Jurkat, Clone E6-1 (cell line): ENCODE results near the gene SYNDIG1.

Experiments
- DNase-seq: peaks from one replicate; pipeline ENCODE4 v3.0.0-alpha.2; 2011; ENCODE audit warnings: low read depth, low spot score
- H3K4me3 ChIP-seq: 2 replicates; pipeline ENCODE4 v1.5.1; 2011; ENCODE audit warnings: mild to moderate bottlenecking, low read length, control low read depth, moderate library complexity

SYNDIG1 gene

DNA sequence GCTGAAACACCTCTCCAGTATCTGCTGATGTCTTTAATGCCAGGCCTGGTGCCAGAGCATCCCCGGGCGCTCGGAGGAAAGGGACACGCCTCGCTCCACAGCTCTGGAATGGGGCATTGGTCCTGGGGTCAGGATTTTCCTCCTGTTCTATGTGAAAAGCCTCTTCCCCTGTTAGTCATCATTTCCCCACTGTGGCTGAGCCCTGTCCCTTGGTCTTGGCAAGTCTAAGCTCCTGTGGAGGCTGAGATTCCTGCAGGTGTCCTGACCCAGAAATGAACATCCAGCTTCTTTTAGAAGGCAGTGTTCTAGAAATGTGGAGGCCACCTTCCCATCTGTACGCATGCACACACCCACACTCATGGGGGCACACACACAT is 19.4 kb downstream of the SYNDIG1 start:
- DNase-seq = no peak
- no peak overlapping the region for H3K4me3 ChIP-seq

DNA sequence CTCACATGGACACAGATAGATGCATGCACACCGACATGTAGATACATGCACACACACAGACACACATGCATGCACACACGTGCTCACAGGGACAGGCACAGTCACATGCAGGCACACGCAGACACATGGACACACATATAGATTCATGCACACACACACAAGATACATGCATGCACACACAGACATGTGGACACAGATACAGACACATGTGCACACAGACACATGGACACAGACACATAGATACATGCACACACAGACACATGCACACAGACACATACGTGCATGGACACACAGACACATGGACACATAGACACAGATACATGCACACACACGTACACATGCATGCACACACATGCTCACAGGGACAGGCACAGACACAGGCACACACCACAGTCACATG is 19.8 kb downstream of the SYNDIG1 start:
- no peak for DNase-seq
- no peak overlapping the region for H3K4me3 ChIP-seq

DNA sequence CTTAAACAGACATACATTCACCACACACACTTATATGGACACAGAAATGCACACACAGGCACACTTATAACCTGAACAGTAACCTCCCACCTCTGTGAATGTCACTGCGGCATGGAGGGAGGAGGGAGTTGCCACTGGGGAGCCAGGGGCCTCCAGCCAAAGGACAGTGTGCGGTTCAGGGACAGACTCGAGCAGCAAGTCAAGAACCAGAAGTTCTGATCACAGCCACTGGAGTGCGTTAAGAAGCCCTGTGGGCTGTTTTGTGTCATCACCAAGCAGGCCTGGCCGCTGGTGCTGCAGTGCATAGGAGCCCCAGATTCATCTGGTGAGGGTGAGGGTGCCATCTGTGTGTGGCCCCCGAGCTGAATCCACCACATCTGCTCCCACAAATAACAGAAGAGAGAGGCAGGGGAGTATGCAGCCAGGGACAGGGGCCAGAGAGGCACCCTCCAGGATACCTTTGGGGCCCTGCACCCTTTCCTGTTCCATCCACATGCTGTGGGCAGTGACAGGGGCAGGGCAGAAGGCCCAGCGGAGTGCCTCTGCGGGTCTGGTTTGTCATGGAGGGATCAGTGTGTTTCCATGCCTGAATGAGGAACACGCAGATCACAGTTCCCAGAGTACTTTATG is 20.3 kb downstream of the SYNDIG1 start:
- no peak for DNase-seq
- no peak overlapping the region for H3K4me3 ChIP-seq

DNA sequence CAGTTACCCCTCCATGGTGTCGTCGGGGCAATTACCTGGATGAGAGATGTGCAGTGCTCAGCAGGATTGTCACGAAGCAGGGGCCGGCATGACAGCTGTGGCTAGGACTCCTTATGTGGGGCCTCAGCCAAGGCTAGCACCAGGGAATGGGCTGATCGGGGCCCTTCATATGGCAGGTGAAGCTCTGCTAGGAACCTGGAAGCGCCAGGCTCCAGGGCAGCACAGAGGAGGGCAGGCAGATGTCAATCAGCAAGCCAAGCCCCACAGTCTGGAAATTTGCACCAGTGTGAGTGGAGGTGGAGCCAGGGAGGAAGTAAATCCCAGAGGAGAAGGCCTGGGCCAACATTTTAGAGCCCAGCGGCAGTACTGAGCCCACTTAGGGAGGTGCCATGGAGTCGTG is 21.2 kb downstream of the SYNDIG1 start:
- DNase-seq = no peak
- no peak overlapping the region for H3K4me3 ChIP-seq

DNA sequence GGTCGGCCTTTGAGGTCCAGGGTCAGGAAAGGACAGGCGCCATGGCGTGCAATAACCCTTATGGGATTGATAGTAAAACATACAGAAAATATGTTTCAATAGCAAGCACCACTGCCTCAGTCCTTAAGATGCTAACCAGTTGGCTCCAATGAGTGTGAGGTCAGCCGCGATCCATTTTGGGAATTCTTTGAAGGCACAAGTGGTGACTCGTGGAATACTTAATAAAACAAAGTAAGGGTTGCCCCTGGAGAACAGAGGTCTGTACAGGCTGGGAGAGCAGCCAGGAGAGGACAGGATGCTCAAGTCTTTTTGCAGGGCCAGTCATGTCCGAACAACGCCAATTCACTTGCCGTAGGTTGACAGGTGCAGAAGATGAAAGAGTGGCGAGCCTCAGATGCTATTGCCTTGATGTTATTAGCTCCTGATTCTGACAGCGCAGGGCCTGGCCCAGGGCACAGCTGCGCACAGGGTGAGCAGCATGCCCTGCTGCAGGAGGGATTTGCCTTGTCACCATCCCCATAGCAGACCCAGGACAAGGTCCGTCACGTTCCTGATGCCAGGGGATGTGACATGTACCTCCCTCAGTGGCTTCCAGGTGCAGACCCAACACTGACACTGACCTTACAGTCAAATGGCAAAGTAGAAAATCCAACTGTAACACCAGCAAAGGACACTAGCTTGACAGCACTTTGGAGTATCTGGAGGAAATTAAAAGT is 21.8 kb downstream of the SYNDIG1 start:
- no peak for DNase-seq

DNA sequence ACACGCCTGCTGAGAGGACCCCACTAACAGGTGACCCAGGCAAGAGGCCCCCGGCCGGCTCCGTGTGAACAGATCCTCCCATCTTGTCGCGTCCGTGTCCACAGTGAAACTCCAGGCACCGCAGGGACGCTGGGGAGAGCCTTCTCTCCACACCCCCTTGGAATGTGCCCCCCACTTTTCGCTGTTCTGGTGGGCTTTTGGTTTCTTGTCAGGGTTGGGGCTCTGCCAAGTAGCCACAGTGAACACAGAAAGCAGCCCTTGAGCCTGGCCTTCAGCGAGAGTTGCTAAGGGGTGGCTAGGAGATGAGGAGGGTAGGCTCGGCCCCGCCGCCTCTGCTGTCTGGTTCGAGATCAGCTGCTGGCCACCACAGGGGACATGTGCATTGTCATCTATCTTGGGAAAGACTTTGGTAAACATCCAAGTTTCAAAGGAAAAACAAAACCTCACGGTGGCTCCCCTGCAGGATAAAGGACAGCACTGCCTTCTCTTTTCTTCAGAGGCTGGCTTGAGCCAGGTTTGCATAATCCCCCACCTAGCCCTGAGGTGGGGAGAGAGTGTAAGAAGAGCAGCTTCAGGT is 22.7 kb downstream of the SYNDIG1 start:
- H3K4me3 ChIP-seq = no peak overlapping the region
- no peak for DNase-seq

More for the DNA sequence above, 21.8 kb downstream of the SYNDIG1 start:
- H3K4me3 ChIP-seq = no peak overlapping the region

DNA sequence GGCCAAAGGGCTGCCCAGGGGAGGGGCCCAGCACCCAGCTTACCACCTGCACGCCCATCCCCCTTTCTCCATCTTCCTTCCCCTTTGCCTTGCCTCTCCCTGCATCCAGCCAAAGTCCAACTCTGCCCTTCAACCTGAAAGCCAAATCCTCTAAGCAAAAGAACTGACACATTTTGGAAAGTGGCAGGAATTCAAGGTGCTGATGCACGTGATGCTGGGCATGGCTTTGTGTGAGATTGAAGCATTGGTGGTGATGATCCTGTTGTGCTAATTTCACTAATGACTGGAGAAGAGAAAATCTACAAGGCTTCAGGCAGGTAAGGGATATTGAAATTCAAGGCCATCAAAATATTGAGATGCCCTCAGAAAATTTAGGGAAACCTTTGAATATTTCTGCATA is 23.3 kb downstream of the SYNDIG1 start:
- DNase-seq = no peak
- no peak overlapping the region for H3K4me3 ChIP-seq

DNA sequence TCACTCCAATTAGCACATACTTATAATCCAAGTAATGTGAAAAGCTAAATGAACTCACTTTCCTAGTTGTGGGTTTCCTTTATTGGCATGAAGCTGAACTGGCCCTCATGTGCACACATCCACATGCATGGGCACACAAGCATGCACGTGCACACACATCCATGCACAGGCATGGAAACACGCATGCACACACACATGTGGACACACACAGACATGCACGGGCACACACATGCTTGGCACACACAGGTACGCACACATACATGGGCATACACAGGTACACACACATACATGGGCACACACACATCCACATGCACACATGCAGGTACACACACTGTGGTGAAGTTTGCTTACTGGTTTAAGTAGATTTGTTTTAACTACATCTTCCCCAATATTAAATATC is 23.8 kb downstream of the SYNDIG1 start:
- H3K4me3 ChIP-seq = no peak overlapping the region
- no peak for DNase-seq

DNA sequence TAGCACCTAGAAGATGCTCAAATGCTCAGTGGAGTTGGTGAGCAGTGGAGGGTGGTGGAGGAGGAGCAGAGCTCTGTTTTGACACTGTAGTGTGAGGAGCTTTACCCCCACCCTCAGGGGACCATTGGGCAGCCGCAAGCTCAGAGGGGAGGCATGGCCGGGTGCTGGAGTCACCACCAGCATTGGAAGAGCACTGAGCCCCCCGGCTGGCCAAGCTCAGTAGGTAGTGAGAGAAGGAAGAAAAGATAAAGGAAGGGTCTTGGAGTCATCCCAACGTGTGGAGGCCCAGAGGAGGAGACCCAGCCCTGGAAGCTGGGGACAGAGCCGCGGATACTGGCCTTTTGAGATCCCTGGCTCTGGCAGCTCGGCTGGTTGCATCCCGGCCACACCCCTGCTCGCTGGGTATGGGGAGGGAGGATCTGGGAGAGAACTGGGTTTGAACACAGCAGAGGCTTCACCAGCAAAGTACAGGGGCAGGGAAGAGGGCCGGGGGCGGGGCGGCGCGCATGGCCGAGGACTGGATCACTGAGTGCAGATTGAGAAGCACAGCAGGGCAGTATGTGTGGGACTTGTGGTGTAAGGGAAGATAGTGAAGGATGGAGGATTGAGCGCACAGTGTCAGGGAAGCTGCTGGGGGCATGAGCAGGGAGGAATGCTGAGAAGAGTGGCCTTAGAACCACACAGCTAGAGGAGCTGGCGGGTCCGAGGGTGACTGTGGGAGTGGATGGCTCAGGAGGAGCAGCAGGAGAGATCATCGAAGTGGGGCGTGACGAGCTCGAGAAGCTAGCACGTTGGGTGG is 24.4 kb downstream of the SYNDIG1 start:
- H3K4me3 ChIP-seq = no peak overlapping the region
- no peak for DNase-seq

DNA sequence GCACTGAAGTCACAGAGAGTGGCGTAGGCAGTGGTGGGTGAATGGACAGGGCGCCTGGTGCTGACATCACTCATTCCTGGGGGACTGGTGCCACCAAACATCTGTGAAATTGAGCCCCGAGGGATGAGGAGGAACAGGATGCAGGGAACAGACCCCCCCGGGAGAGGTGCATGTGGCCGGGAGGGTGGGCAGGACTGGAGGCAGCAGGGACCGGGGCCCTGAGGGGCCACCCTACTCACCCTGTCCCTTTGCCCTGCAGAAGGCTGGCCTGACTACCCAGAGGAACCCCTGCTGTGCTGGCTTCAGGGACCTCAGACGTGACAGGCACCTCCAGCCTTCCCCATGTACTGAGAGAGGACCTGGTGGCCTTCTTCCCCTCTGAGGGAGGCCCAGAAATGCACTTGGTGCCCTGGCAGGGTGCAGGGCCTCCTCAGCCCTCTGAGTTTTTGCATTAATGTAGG is 25.1 kb downstream of the SYNDIG1 start:
- H3K4me3 ChIP-seq = no peak overlapping the region
- no peak for DNase-seq

DNA sequence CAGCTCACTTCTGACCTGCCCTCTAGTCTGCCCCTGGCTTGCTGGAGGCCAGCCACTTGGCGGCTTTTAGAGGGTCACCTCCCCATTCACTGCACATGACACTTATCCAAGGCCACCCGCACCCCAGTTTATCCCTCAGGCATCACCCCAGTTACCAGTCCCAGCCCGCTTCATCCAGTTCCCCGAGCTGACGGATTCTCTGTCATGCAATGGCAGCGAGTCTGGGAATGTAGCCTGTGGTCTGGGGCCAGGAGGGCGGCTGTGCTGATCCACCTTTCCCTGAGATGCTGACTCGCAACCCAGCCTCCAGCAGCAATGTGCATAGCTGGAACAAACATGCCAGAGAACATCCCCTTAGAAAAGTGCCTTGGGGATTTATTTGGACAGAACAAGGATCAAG is 25.8 kb downstream of the SYNDIG1 start:
- no peak for DNase-seq
- H3K4me3 ChIP-seq = no peak overlapping the region

DNA sequence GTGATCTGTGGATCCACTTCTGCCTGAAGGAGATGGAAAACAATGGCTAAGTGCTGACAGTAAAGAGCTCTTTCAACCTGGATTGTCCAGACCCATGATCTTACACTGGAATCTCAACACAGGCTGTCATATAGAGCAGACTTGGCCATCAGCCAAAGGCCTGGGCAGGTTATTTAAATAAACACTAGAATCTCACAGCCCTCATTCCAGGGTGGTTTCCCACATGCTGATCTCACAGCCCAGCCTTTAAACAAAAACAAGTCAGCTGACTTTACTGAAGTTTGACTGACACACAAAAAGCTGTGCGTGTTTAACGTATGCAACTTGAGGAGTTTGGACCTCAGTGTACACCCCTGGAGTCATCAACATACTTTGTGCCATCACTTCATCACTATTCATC is 28.4 kb downstream of the SYNDIG1 start:
- no peak for DNase-seq
- no peak overlapping the region for H3K4me3 ChIP-seq

DNA sequence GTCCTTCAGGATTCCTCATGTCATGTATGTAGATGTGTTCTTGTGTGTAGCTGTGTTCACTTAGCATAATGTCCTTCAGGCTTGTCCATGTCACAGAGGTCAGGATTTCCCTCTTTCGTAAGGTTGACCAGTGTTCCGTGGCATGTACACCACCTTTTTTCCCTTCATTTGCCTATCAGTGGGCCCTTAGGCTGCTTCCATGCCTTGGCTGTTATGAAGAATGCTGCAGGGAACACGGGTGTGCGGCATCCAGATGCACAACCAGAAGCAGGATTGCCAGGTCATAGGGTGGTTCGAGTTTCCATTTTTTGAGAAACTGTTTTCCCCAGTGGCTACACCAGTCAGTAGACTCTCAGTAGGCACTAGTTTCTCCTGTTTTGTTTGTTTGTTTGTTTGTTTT is 29.2 kb downstream of the SYNDIG1 start:
- H3K4me3 ChIP-seq = no peak overlapping the region
- no peak for DNase-seq

DNA sequence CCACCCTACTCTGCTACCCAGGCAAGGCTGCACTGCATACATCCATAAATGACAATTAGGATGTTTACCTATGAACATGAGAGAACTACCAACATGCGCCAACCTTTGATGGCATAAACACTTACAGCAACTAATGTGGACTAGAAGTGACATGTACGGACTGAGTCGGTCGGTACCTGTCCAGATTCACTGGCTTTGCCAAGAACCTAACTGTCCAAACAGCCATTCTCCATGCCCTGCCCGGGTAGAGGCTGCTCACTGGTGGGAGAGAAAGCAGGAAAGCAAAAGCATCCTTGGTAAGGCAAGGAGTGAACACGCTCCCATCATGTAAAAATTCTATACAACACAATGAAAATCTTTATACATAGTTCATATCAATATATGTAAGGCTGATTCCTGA is 30.0 kb downstream of the SYNDIG1 start:
- no peak for DNase-seq
- no peak overlapping the region for H3K4me3 ChIP-seq

DNA sequence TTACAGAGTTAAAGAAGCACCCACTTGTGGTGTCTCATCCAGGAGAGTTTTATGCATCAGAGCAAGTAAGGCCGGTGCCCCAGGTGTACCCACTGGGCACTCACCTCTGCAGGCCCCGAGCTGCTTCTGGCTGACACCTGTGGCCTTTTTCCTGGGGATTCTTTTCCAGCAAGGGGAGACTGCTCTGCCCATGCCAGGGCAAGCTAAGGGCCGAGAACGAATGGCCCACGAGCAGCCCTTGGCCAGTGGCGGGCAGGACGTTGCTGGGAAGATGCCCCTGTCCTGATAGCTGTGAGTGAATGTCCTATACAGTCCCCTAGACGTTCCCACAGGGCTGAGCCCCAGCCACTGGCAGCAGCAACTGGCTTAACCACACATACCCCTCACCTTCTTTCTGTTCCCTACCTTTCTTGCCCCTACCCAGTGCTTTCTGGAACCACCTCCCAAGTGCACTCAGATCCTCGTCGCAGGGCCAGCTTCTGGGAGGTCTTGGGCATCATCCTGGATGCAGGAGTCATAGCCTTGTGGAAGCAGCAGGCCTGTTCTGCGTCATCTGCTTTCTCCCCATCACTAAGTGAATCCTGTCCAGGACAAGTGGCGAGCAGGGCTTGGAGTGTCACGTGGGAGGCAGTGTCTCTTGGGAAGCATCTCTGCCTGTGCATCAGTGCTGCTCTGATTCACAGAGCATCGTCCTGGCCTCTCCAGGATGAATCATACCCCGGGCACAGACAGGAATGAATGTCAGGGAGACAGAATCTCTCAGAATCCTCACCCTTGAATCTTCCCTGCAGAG is 32.5 kb downstream of the SYNDIG1 start:
- H3K4me3 ChIP-seq = no peak overlapping the region
- DNase-seq = no peak

DNA sequence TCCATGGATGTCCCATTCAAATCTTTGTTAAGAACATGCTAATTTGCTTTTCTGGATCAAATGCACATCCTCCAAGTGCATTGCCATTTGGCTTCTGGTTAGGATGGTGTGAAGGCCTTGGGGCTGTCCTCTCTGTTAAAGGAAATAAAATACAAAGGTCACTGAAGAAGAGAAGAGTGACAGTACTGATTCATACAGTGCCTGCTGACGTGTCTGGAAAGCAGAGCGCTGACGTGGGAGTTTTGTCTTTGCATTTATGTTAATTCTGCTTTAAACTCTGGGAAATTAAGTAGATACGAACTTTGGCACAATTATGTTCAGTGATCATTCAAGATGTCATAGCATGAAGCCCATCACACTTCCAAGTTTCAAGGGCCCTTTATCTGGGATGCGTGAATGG is 33.2 kb downstream of the SYNDIG1 start:
- no peak overlapping the region for H3K4me3 ChIP-seq
- no peak for DNase-seq

DNA sequence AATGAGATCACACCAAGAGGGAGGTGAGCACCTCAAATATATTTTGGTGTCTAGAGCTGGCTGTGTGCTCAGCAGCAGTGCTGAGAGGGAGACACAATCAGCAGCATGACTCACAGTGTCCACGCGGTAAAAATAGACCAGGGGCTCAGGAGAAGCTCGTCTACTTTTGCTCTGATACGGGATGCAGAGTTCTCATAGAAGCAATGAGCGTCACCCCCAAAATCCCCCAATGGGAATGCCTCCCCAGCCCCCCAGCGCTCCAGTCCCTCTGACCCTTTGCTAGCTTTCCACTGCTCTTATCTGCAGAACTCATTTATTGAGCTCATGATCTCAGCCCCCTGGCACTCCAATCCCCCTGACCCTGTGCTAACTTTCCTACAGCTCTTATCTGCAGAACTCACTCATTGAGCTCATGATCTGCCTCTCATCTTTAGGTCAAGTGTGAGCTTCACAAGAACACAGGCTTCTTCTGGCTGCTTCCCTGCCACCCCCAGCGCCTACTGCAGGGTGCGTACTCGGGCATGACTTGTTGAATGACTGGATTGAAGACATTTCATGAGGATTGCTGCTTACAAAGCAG is 34.0 kb downstream of the SYNDIG1 start:
- H3K4me3 ChIP-seq = no peak overlapping the region
- DNase-seq = no peak

DNA sequence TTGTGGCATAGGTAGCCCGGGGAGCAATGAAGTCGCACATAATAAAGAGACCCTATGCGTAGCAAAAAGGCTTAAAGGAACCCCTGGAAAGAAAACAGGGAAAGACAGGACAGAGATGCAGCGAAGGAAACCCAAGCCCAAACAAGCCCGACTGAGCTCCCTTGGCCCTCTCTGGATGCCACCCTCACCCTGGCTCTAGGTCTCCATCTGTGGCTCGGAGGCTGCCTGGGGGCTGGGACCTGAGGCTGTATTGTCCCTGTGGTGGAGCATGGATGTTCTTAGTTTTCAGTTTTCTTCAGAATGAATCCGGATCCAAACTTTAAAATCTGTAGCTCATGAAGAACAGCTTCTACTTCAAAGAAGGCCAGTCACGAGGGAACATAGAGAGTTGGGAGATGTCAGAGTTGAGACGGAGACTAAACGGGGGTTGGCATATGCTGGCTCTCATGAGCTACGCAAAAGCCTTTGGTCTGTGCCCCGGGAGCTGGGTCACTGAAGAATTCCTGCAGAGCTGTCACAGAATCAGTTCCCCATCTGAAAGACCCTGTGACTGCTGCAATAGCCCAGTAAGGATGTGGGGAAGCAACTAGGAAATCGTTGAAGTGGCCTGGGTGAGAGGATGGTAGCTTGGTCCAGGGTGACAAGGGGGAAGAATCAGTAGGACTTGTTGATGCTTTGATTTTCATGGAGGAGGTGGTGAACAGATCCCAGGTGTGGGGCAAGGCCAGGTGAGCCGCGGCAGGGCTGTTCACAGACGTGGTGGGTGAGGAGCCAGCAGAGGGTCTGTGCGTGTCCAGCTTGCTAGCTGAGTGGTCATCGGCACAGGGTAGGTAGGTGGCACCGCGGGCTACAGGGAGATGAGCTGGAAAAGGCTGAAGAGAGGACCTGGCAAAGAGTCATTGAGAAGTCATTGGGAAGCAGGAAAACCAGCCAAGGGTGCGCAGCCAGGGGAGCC is 35.2 kb downstream of the SYNDIG1 start:
- DNase-seq = no peak
- H3K4me3 ChIP-seq = no peak overlapping the region
